ENCODE data around the gene ENG.

GRCh38 chr9:127776924-127777289 lies 77.6 kb downstream of the ENG start:
- TF ChIP-seq, protein P1, sequence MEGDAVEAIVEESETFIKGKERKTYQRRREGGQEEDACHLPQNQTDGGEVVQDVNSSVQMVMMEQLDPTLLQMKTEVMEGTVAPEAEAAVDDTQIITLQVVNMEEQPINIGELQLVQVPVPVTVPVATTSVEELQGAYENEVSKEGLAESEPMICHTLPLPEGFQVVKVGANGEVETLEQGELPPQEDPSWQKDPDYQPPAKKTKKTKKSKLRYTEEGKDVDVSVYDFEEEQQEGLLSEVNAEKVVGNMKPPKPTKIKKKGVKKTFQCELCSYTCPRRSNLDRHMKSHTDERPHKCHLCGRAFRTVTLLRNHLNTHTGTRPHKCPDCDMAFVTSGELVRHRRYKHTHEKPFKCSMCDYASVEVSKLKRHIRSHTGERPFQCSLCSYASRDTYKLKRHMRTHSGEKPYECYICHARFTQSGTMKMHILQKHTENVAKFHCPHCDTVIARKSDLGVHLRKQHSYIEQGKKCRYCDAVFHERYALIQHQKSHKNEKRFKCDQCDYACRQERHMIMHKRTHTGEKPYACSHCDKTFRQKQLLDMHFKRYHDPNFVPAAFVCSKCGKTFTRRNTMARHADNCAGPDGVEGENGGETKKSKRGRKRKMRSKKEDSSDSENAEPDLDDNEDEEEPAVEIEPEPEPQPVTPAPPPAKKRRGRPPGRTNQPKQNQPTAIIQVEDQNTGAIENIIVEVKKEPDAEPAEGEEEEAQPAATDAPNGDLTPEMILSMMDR (IDR thresholded peaks at IDR 0.05) = no peak
- no peak for TF ChIP-seq POLR2AphosphoS5 (IDR thresholded peaks at IDR 0.05)
- no peak for TF ChIP-seq POLR2A (IDR thresholded peaks at IDR 0.05)

Measured in stomach (tissue), 4 donors.